Stimulated activated CD8-positive, alpha-beta memory T cell treated with anti-CD3 and anti-CD28 coated beads, Interleukin-12 subunit alpha, Interleukin-12 subunit beta, amount 100 ng/mL, for 24 hours (primary cell): ENCODE measurements around the gene CYP2C19.
"Not testable (repeated sequence)": the region's sequence is repeated elsewhere in the genome, so short reads cannot be mapped to it uniquely, and the experiment has no call there.

Experiments used
- DNase-seq: peaks from one replicate; pipeline ENCODE4 v3.0.0-alpha.2; 2020; ENCODE audit errors: extremely low read depth

CYP2C19 gene

DNA sequence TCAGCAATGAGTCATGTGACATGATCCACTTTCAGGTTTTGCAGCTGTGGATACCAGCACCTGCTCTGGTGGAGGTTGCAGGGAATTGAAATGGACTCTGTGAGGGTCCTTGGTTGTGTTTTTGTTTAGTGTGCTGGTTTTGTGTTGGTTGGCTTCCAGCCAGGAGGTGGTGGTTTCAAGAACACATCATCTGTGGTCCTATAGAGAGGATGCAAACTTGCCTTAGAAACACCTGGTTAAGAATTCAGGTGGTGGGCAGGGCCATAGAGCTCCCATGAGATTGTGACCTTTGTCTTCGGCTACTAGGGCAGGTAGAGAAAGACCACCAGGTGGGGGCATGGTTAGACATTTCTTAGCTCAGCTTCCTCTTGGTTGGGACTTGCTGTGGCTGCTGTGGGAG, 116.7 kb downstream of the CYP2C19 start:
- DNase-seq: no peak

DNA sequence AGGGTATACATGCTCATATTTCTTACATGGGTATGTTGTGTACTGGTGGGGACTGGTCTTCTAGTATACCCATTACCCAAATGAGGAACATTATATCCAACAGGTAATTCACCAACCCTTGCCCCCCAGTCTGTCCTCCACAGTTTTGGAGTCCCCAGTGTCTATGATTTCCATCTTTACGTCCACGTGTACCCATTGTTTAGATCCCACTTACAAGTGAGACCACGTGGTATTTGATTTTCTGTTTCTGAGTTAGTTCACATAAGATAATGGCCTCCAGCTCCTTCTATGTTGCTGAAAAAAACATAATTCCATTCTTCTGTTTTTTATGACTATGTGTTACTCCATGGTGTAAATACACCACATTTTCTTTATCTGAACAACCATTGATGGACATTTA, 126.6 kb downstream of the CYP2C19 start:
- no peak for DNase-seq

DNA sequence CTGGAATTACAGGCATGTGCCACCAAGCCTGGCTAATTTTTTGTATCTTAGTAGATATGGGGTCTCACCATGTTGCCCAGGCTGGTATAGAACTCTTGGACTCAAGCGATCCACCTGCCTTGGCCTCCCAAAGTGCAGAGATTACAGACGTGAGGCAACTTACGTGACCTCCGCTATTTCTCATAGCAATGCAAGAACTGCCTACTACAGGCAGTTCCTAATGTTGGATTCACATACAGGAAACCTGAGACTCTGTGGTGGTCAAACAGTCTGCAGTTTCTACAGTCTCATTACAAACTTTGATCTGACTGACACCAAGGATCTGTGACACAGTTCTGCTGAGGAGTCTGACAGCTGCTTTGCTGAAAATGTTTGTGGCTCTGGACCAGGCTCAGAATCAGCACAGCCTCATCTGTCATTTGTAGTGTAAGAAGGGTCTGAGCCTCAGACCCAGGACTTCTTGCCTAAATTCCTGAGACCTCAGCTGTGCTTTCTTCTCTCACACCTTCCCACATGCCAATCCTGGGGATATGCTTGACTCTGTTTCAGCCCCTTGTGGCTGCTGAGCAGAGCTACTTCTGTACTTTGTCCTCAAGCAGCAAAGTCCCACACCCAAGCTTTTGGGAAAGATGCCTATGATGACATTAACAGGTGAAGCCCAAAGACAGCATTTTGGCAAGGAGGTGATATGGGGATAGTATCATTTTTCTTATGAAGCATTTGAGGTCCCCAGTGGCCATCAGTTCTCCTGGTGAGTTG, 128.0 kb downstream of the CYP2C19 start:
- DNase-seq: no peak

DNA sequence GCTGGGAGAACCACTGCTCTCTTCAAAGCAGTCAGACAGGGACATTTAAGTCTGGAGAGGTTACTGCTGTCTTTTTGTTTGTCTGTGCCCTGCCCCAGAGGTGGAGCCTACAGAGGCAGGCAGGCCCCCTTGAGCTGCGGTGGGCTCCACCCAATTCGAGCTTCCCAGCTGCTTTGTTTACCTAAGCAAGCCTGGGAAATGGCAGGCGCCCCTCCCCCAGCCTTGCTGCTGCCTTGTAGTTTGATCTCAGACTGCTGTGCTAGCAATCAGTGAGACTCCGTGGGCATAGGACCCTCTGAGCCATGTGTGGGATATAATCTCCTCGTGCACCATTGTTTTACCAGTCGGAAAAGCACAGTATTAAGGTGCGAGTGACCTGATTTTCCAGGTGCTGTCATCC, 135.9 kb downstream of the CYP2C19 start:
- DNase-seq: not testable (repeated sequence)

DNA sequence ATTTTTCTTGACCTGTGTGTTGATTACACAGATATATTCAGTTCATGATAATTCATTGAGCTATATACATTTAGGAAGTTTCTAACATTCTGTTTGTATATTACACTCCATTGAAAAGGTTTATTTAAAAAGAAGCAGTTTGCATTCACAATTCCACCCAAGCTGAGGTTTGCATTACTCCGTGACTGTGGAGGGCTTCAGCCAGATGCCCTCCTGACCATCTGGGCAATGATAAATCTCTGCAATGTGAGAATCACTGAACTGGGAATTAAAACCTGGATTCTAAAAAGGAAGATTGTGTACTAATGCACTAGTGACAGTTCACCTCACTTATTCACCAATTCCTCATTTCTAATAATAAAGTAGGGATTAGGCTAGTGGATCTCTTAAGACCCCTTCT, 139.6 kb downstream of the CYP2C19 start:
- no peak for DNase-seq

DNA sequence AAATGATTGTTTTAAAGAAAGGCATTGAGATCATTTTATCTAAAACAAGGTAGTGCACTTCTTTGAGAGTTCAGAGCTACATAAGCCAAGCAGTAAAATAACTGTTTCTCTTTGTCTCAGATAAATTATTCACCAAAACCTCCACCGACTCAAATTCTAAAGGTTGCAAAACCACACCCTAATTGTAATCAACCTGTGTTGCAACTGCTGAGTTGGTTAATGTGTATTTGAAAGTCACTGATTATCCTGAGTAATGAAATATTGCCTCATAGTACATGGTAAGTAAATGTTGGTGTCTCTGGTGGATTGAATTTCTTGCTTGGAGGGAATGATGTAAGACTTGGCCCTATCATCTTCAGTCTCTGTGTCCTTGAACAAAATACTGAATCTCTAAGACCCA, 140.1 kb downstream of the CYP2C19 start:
- DNase-seq: no peak
